ENCODE results near the gene HAGH.

The HAGH gene

GRCh38 chr16:1772362-1772907, 54.2 kb downstream of the HAGH start, which contains the start of gene EME2:
EME2 (plus strand) TSS chr16:1772810; CDS start chr16:1773228, 418 bp downstream.
- DNase-seq, result no peak

GRCh38 chr16:1771864-1772361, 54.7 kb downstream of the HAGH start:
- DNase-seq, result peak in 1 of 2 experiments; percentile 10

- peak in 1 of 2 experiments; percentile 41 for DNase-seq
Observed at GRCh38 chr16:1771188-1771863, 55.3 kb downstream of the HAGH start, which contains the start of gene NME3. NME3 (minus strand) TSS chr16:1771543; CDS start chr16:1771534, 9 bp downstream.

- peak; percentile 27 to 45 for DNase-seq
Observed at GRCh38 chr16:1770328-1771187, 56.1 kb downstream of the HAGH start.

GRCh38 chr16:1769402-1770300, 57.0 kb downstream of the HAGH start:
- DNase-seq, result no peak

GRCh38 chr16:1768767-1769401, 57.7 kb downstream of the HAGH start:
- DNase-seq, result no peak

- no peak for DNase-seq
Observed at GRCh38 chr16:1768061-1768766, 58.4 kb downstream of the HAGH start.

GRCh38 chr16:1767116-1767994, 59.3 kb downstream of the HAGH start:
- no peak for DNase-seq

- DNase-seq, result no peak
Observed at GRCh38 chr16:1766701-1767100, 59.9 kb downstream of the HAGH start.

GRCh38 chr16:1766231-1766630, 60.4 kb downstream of the HAGH start:
- DNase-seq, result no peak

GRCh38 chr16:1765826-1766225, 60.8 kb downstream of the HAGH start:
- DNase-seq, result no peak

- DNase-seq, result no peak
Observed at GRCh38 chr16:1764971-1765370, 61.7 kb downstream of the HAGH start.

- DNase-seq, result no peak
Observed at GRCh38 chr16:1763521-1764511, 62.8 kb downstream of the HAGH start.

- DNase-seq, result no peak
Observed at GRCh38 chr16:1762879-1763520, 63.6 kb downstream of the HAGH start.

GRCh38 chr16:1762196-1762878, 64.3 kb downstream of the HAGH start:
- no peak for DNase-seq

GRCh38 chr16:1761751-1762150, 64.9 kb downstream of the HAGH start:
- no peak for DNase-seq

GRCh38 chr16:1760911-1761310, 65.7 kb downstream of the HAGH start:
- no peak for DNase-seq

GRCh38 chr16:1759511-1759910, 67.1 kb downstream of the HAGH start:
- DNase-seq, result no peak
